Kasumi-1 (cell line): ENCODE measurements around the gene KCTD21.

Experiments used
- DNase-seq, 2 experiments: peaks; one replicate each; lab custom pipeline; 2025; lab: John Stamatoyannopoulos, UW

The KCTD21 gene

GRCh38 chr11:78218707-78219492, 30.5 kb upstream of the KCTD21 start:
- DNase-seq = no peak

DNA sequence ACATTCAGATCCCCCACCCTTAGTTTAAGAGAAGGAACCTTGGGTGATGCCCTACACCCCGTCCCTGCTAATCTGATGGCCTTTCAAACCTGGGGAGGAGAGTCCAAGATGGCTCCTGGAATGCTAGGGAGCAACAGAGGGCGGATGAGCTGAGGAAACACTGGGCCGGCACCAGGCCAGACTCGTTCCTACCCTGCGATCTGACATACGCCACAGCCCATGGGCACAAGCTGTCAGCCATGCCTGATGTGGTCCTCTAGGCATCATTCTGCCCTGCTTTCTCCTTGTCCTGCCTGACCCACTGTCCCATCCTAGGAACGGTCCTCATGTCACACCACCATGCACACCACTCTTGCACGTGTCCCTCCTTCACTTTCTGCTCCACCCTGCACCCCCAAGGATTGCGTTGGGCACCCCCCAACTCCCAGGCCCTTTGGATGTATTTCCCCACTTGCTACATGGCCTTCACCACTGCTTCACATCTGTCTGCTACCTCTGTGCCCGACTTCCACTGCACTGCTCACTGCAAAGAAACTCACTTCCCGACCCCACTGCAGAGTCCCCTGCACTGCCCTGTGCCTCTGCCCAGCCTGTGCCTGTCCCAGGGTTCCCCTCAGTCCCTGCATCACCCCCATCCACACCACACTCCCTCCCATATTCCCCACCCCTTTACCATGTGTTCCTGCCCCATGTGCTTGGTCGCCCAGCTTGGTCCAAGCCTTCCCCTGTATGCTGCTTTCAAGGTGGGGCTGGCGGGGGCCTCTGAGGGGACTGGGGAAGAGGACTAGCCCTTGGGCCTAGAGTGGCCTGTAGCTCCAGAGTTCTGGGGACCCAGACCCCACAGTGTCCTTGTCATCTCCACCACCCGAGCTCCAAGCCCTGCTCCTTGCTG, 29.5 kb upstream of the KCTD21 start:
- DNase-seq = no peak

- DNase-seq = no peak
Measured at GRCh38 chr11:78216571-78217287, 28.3 kb upstream of the KCTD21 start.

DNA sequence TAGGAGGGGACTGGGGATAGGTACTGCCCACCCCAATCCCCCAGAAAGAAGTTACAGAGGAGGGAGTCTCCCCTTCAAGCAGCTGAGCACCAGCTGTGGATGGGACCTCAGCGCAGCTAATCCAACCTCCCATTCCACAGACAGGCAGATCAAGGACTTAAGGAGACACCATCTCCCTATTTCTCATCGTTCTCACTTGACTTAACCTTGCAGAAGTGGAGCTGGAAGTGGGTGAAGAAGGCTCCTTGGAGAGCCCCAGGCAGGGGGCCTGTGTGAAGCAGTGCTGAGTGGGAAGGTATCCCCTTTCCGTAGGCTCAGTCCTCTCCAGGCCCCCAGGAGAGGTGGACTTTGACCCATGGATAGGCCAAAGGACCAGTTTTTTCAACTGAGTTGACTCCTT, 27.6 kb upstream of the KCTD21 start:
- no peak for DNase-seq

DNA sequence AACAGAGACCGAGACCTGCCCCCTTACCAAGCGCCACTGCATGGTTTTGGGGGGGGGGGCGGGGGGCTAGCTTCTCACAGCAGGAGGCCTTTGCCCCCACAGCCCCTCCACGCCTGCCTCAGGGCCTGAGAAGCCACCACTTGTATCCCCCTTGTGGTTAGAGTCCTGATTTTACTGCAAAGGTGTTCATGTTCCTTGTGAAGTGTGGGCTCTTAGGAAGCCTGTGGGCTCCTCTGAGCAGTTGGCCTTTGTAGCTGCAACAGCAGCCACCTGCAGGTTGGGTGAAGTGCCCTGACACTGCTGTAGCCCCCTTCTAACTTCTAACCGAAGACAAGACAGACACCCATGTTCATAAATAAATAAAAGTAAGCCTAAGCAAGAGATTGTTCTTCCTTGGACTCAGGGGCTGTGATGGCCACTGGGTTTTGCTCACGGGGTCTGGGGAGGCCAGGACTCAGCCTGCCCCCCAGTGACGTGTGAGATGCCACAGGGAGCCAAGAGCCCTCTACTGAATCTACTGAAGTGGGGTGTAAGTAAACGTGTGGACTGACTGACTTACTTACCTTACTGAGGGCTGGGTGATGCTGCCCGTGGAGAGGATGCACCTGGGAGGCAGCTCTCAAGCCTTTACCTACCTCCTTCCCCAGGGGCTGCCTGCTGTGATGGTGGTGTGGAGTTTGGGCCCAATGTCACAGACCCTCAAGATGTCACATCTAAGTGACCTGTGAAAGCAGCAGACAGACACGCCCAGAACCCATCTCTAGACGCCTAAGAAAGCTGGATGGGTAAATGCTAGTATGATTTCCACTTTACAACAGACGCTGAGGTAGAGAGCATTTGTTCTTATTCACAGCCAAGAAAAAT, 26.1 kb upstream of the KCTD21 start:
- no peak for DNase-seq

- no peak for DNase-seq
Measured at GRCh38 chr11:78213526-78214330, 25.3 kb upstream of the KCTD21 start.

DNA sequence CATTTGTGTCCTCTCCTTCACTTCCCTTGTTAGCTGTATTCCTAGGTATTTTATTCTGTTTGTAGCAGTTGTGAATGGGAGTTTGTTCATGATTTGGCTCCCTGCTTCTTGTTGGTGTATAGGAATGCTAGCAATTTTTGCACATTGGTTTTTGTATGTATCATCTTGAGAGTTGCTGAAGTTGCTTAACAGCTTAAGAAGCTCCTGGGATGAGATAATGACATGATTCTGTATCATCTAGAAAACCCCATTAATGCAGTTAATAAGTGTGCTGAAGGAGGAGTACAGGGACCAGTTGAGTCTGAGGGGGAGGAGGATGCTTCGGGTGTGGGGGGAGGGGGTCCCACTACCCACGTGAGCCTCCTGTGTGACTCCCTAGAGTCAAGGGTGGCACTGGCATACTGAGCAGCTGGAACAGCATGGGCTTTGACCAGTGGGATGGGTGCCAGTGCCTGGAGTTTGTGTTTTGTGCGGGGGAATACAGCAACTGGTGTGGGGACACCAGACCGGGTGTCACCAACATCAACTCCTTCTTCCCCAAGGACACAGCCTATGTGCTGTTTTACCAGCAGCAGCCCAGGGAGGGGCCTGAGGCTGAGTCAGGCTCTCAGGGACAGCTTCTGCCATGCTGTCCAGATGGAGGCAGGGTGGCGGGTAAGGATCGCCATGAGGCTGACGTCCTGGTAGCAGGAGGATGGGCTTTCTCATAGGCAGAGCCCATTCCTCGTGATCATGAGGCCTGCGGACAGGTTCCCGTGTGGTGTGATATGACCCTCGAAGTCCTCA, 24.4 kb upstream of the KCTD21 start:
- DNase-seq = no peak

DNA sequence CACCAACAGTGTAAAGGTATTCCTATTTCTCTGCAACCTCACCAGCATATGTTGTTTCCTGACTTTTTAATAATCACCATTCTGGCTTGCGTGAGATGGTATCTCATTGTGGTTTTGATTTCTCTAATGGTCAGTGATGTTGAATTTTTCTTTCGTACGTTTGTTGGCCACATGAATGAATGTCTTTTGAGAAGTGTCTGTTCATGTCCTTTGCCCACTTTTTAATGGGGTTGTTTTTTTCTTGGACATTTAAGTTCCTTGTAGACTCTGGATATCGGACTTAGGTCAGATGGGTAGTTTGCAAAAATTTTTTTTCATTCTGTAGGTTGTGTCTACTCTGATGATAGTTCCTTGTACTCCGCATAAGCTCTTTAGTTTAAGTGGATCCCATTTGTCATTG, 23.1 kb upstream of the KCTD21 start:
- DNase-seq = no peak

DNA sequence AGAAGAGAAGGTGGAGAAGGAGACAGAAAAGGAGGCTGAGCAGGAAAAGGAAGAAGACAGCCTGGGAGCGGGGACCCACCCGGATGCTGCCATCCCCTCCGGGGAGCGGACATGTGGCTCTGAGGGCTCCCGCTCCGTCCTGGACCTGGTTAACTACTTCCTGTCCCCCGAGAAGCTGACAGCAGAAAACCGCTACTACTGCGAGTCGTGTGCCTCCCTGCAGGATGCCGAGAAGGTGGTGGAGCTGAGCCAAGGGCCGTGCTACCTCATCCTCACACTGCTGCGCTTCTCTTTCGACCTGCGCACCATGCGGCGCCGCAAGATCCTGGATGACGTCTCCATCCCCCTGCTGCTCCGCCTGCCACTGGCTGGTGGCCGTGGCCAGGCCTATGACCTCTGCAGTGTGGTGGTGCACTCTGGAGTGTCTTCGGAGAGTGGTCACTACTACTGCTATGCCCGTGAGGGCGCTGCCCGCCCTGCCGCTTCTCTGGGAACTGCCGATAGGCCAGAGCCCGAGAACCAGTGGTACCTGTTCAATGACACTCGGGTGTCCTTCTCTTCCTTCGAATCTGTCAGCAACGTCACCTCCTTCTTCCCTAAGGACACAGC, 21.7 kb upstream of the KCTD21 start:
- DNase-seq = no peak

DNA sequence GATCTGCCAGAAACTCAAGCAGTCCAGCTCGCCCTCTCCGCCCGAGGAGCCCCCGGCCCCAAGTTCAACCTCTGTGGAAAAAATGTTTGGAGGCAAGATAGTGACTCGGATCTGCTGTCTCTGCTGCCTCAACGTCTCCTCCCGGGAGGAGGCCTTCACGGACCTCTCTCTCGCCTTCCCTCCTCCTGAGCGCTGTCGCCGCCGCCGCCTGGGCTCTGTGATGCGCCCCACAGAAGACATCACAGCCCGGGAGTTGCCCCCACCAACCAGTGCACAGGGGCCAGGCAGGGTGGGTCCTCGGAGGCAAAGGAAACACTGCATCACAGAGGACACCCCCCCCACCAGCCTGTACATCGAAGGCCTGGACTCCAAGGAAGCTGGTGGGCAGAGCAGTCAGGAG, 21.1 kb upstream of the KCTD21 start:
- no peak for DNase-seq

DNA sequence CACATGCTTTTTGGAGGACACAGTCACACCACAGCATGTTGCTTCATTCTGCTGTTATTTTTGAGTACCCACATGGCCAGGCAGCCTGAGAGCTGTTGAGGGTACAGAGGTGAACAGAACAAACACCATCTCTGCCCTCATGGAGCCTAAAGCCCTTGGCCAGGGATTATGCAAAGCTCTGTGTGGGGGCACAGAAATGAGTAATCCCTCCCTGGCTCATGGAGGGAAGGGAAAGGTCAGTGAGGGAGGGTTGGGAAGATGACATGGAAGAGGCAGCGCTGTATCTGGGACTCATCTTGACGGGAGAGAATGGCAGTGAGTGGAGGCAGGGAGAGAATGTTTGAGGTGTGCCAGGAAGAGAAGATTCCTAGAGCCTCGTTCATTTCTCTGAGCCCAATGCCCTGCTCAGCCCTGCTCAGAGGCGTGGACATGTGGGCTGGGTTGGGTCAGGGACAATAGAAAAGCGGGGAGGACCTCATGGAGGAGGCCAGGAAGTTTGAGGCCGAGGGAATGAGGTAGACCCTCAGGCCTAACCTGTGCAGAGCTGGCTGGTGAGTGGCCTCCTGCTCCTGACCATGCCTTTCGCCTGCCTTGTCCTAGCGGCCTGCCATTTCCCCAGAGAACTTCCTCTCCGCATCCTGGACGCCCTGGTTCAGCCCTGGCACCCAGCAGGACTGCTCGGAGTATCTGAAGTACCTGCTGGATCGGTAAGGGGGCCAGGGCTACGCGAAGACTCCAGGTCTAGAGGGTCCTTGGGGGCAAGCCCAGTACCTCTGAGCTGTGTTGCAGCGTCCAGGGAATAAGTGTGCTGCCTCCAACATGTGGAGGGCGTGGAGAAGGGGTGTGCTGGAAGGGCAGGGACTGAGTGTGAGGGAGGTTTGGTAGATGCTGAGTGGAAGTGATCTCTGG, 20.1 kb upstream of the KCTD21 start:
- DNase-seq = no peak

DNA sequence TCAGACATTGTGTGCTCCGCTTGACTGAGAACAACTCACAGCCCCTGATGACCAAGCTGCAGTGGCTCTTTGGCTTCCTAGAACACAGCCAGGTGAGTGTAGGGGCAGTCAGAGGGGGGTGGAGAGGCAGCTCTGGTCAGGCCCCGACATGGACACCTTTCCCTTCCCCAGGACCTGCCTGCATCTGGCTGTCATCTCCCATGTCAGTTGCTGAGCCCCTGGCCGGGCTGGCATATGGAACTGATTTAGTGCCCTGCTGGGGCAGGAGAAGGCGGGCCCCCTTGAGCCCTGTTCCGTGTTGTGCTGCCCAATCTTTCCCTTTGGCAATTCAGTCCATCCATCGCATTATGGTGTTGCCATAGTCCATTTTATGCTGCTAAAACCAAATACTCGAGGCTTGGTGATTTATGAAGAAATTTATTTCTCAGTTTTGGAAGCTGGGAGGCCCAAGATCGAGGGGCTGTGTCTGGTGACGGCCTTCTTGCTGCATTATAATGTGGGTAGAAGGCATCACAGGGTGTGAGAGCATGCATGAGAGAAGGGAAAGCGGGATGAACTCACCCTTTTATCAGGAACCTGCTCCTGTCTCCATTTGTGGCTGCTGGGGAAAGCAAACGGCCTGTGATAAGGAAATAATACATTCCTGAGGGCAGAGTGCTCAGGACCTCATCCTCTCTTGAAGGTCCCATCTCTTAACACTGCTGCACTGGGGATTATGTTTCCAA, 19.3 kb upstream of the KCTD21 start:
- DNase-seq = no peak

GRCh38 chr11:78205691-78206090, 17.3 kb upstream of the KCTD21 start:
- no peak for DNase-seq

GRCh38 chr11:78205256-78205655, 16.8 kb upstream of the KCTD21 start:
- DNase-seq = no peak

GRCh38 chr11:78203184-78203583, 14.8 kb upstream of the KCTD21 start:
- peak; percentile 35 for DNase-seq

DNA sequence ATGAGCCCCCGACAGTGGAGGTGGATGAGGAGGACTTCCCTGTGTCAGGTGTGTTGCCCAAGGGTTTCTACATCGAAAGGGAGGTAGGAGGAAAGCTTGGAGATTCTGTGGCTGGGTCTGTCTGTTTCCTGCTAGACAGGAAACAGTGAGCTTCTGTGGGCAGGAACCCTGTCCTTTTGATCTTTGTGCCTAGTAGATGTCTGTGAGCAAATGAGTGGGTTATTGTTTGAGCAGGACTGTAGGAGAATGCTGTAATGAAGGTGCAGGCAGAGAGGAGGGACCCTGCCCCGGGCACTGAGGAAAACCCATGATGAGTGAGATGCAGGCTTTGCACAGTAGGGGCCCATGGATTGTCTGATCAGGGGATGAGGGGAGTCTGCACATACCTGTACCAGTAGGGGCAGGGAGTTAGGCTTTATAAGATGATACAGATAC, 14.3 kb upstream of the KCTD21 start:
- peak; percentile 88 to 89 for DNase-seq

GRCh38 chr11:78201096-78201818, 12.8 kb upstream of the KCTD21 start:
- DNase-seq = no peak
